Gastroesophageal sphincter (tissue), 3 donors: ENCODE results near the gene STIM2.

Experiments used
- CTCF ChIP-seq, 4 experiments: fragments of 200-600 bp in 2 of 4; fragments of 450-650 bp in 2 of 4; sonication (generic) in 1 of 4; IDR thresholded peaks; one replicate each; pipeline ENCODE4 v1.5.1; 2017 to 2019; ENCODE audit warnings: antibody characterized with exemption in 4 of 4, mild to moderate bottlenecking in 2 of 4, moderate library complexity in 2 of 4
- POLR2A ChIP-seq, 2 donors: fragments of 450-650 bp; IDR thresholded peaks; one replicate each; pipeline ENCODE4 v1.6.1; 2017; ENCODE audit warnings: antibody characterized with exemption in 2 of 2, mild to moderate bottlenecking in 2 of 2, moderate library complexity in 1 of 2

GRCh38 chr4:27024805-27025204 lies 164.2 kb downstream of the STIM2 start:
- TF ChIP-seq CTCF (IDR thresholded peaks at IDR 0.05) (no peak), POLR2A (IDR thresholded peaks at IDR 0.05) (no peak)
